GM23338 (cell line): ENCODE results near the gene GRID1. TPM values are rescaled to one million over a fixed set of nuclear protein-coding genes. Genes with fewer than 3 reads are reported as not detected.

Source experiments
- ATAC-seq: fragments of 200-7000 bp; cut with Tn5 transposase; 3 replicates; pipeline ENCODE4 v1.9.1; 2020
- DNase-seq: peaks from one replicate; pipeline ENCODE4 v3.0.0-alpha.2; 2015; ENCODE audit warnings: low spot score
- H2AFZ ChIP-seq: fragments of 200-600 bp; sonication (generic); 2 replicates; pipeline ENCODE4 v1.8.0; 2016; ENCODE audit warnings: antibody characterized with exemption, mild to moderate bottlenecking, moderate library complexity
- H3F3A ChIP-seq: fragments of 200-600 bp; sonication (generic); replicated peaks from 2 replicates; pipeline ENCODE4 v1.8.0; 2017; ENCODE audit warnings: antibody characterized with exemption, mixed run types, low read depth
- H3K27ac ChIP-seq: fragments of 200-600 bp; sonication (generic); 2 replicates; pipeline ENCODE4 v1.6.1; 2016; ENCODE audit warnings: low read depth
- H3K27me3 ChIP-seq: fragments of 200-600 bp; sonication (generic); 2 replicates; pipeline ENCODE4 v1.8.0; 2016; ENCODE audit warnings: mild to moderate bottlenecking, mixed run types, moderate library complexity; ENCODE audit not compliant: insufficient read depth
- H3K36me3 ChIP-seq: fragments of 200-600 bp; sonication (generic); 2 replicates; pipeline ENCODE4 v1.8.0; 2016; ENCODE audit warnings: mild to moderate bottlenecking; ENCODE audit not compliant: insufficient read depth
- H3K4me1 ChIP-seq: fragments of 200-600 bp; sonication (generic); 2 replicates; pipeline ENCODE4 v1.8.0; 2016; ENCODE audit warnings: mild to moderate bottlenecking, moderate library complexity; ENCODE audit not compliant: insufficient read depth
- H3K4me2 ChIP-seq: fragments of 200-600 bp; sonication (generic); 2 replicates; pipeline ENCODE4 v1.7.1; 2017; ENCODE audit warnings: mixed run types
- H3K4me3 ChIP-seq: fragments of 200-600 bp; sonication (generic); 2 replicates; pipeline ENCODE4 v1.6.1; 2016; ENCODE audit warnings: mixed run types
- H3K79me2 ChIP-seq: fragments of 200-600 bp; sonication (generic); replicated peaks from 2 replicates; pipeline ENCODE4 v1.8.0; 2017; ENCODE audit warnings: mild to moderate bottlenecking; ENCODE audit not compliant: insufficient read depth
- H3K9me2 ChIP-seq: fragments of 200-600 bp; sonication (generic); 2 replicates; pipeline ENCODE4 v1.8.0; 2017; ENCODE audit not compliant: insufficient read depth
- H4K20me1 ChIP-seq: fragments of 200-600 bp; sonication (generic); replicated peaks from 2 replicates; pipeline ENCODE4 v1.8.0; 2017; ENCODE audit warnings: mild to moderate bottlenecking; ENCODE audit not compliant: insufficient read depth
- H3K27ac Mint-ChIP-seq: 2 replicates; pipeline ENCODE4 v1.8.0; 2020; ENCODE audit warnings: inconsistent platforms, mild to moderate bottlenecking, moderate library complexity, mixed read lengths
- H3K27me3 Mint-ChIP-seq: 3 replicates; pipeline ENCODE4 v1.8.0; 2022; ENCODE audit warnings: low read depth, mild to moderate bottlenecking, moderate library complexity, mixed read lengths, inconsistent platforms; ENCODE audit not compliant: insufficient read depth, poor library complexity
- H3K36me3 Mint-ChIP-seq: 3 replicates; pipeline ENCODE4 v1.8.0; 2021; ENCODE audit warnings: low read depth, mild to moderate bottlenecking, inconsistent platforms, moderate library complexity, mixed read lengths
- H3K4me1 Mint-ChIP-seq: 3 replicates; pipeline ENCODE4 v1.8.0; 2020; ENCODE audit warnings: mild to moderate bottlenecking, inconsistent platforms, mixed read lengths
- H3K4me3 Mint-ChIP-seq: 3 replicates; pipeline ENCODE4 v1.8.0; 2021; ENCODE audit warnings: moderate library complexity, mild to moderate bottlenecking, inconsistent platforms, mixed read lengths
- H3K9me3 Mint-ChIP-seq: 3 replicates; pipeline ENCODE4 v1.8.0; 2020; ENCODE audit warnings: moderate library complexity, mild to moderate bottlenecking, inconsistent platforms, mixed read lengths
- CREB1 ChIP-seq: fragments of 250-450 bp; sonication (Bioruptor Pico); IDR thresholded peaks from 2 replicates; pipeline ENCODE4 v1.5.0; 2020; ENCODE audit warnings: low read depth, mild to moderate bottlenecking, moderate library complexity
- EZH2 ChIP-seq: fragments of 200-600 bp; sonication (generic); IDR thresholded peaks from one replicate; pipeline ENCODE4 v1.8.0; 2017; ENCODE audit warnings: antibody characterized with exemption, mild to moderate bottlenecking, low read depth; ENCODE audit not compliant: unreplicated experiment
- EZH2phosphoT487 ChIP-seq: fragments of 200-600 bp; sonication (generic); IDR thresholded peaks from one replicate; pipeline ENCODE4 v1.8.1; 2018; ENCODE audit warnings: antibody characterized with exemption; ENCODE audit not compliant: unreplicated experiment
- JUNB ChIP-seq: IDR thresholded peaks from one replicate; pipeline ENCODE4 v1.6.1; 2016; ENCODE audit warnings: antibody characterized with exemption; ENCODE audit not compliant: unreplicated experiment
- NANOG ChIP-seq: IDR thresholded peaks from 2 replicates; pipeline ENCODE4 v1.6.1; 2016; ENCODE audit warnings: antibody characterized with exemption, borderline replicate concordance
- POLR2AphosphoS5 ChIP-seq: IDR thresholded peaks from 2 replicates; pipeline ENCODE4 v1.6.1; 2016; ENCODE audit warnings: antibody characterized with exemption, low read depth
- STAT1 ChIP-seq: IDR thresholded peaks from one replicate; pipeline ENCODE4 v1.6.1; 2016; ENCODE audit warnings: antibody characterized with exemption; ENCODE audit not compliant: unreplicated experiment
- ZNF114 ChIP-seq: fragments of 250-450 bp; sonication (Bioruptor Pico); IDR thresholded peaks from 2 replicates; pipeline ENCODE4 v1.5.0; 2020; ENCODE audit warnings: mild to moderate bottlenecking, moderate library complexity
- ZNF331 ChIP-seq: fragments of 250-450 bp; sonication (Bioruptor Pico); IDR thresholded peaks from 2 replicates; pipeline ENCODE4 v1.5.0; 2020; ENCODE audit warnings: low read depth, mild to moderate bottlenecking, moderate library complexity
- polyA plus RNA-seq: library from polyadenylated mRNA; unstranded; fragments of >200 nt; fragmentation: Nextera tagmentation; extraction: Ambion mirVana; gene quantifications from 2 replicates; pipeline ENCODE4 v1.2.1, GENCODE V29; 2016
- total RNA-seq: library from RNA; depleted of rRNA; stranded (reverse); fragments of >200 nt; shearing (Covaris generic); gene quantifications from 2 replicates; pipeline ENCODE4 v1.2.3, GENCODE V29; 2014
- TF ChIP-seq, protein P1 (sequence below): IDR thresholded peaks from 2 replicates; pipeline ENCODE4 v1.6.1; 2016; ENCODE audit warnings: antibody characterized with exemption
- TF ChIP-seq, protein P2 (sequence below), 2 experiments: fragments of 200-600 bp in 1 of 2; sonication (generic) in 1 of 2; conservative IDR thresholded peaks; 2 replicates each; pipeline versions ENCODE4 v1.5.1 to v1.6.1; 2016 to 2017; ENCODE audit warnings: antibody characterized with exemption in 2 of 2, low read depth in 2 of 2, mild to moderate bottlenecking in 2 of 2, moderate library complexity in 1 of 2
- TF ChIP-seq, protein P3 (sequence below): IDR thresholded peaks from one replicate; pipeline ENCODE4 v1.6.1; 2018; ENCODE audit warnings: antibody characterized with exemption; ENCODE audit not compliant: unreplicated experiment
- TF ChIP-seq, protein P4 (sequence below): fragments of 250-450 bp; sonication (Bioruptor Pico); IDR thresholded peaks from 2 replicates; pipeline ENCODE4 v1.5.0; 2020; ENCODE audit warnings: mild to moderate bottlenecking, moderate library complexity

Gene GRID1
- total and polyA plus RNA-seq, 2 experiments from 2014 or later: 0.14 to 0.15 TPM

DNA sequence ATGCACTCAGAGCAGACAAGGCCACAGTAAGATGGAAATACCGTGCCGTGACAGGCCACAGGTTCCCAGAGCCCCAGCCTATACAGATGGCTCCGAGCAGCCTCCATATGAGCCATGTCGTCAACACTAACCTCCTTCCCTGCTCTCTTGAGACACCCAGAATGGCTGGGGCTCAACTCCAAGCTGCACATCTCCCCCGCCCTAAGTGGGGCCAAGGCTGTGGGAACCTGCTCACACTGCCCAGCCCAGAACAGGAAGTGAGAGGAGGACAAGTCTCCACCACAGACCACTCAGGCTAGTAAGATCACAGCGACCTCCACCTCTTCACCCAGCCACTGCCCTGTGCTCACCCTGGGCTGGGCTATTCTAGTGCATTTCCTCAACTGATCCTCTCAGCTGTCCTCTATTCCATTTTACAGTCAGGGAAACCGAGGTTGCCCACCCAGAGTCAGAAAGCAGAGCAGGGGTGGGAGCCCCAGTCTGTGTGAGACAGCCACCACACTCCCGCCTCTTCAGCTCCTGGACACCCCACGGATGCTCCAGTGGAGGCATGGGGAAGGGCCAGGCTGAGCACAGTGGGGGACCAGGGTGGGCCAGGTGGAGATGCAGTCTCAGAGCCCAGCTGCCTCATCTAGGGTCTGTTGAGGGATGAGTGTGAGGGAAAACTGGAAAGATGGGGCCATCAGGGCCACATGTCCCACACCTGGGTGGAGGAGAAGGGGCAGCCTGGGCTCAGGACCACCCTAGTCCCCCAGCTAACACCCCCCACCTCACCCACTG is 11.6 kb downstream of the GRID1 start:
- ATAC-seq (no peak), DNase-seq (no peak)
- H3K36me3 ChIP-seq: no peaks in the 10 kb centered on the region
- H3K4me1 ChIP-seq: no peaks in the 10 kb centered on the region
- Mint-ChIP-seq H3K36me3 (no peaks in the 10 kb centered on the region), H3K9me3 (no peaks in the 10 kb centered on the region), H3K4me3 (no peak overlapping the region), H3K4me1 (no peaks in the 10 kb centered on the region; the same call in 2 of the 3 replicates), H3K27ac (no peak overlapping the region), H3K27me3 (peaks cover 10% of the 10 kb centered on the region)
- H3F3A ChIP-seq: no peaks in the 10 kb centered on the region
- TF ChIP-seq CREB1 (no peak), STAT1 (no peak), POLR2AphosphoS5 (no peak), NANOG (no peak), ZNF114 (no peak), ZNF331 (CRISPR knock-in tag) (no peak), EZH2phosphoT487 (no peak), EZH2 (no peak), JUNB (no peak)
- TF ChIP-seq, protein P1, sequence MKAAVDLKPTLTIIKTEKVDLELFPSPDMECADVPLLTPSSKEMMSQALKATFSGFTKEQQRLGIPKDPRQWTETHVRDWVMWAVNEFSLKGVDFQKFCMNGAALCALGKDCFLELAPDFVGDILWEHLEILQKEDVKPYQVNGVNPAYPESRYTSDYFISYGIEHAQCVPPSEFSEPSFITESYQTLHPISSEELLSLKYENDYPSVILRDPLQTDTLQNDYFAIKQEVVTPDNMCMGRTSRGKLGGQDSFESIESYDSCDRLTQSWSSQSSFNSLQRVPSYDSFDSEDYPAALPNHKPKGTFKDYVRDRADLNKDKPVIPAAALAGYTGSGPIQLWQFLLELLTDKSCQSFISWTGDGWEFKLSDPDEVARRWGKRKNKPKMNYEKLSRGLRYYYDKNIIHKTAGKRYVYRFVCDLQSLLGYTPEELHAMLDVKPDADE: no peak
- TF ChIP-seq, protein P2, sequence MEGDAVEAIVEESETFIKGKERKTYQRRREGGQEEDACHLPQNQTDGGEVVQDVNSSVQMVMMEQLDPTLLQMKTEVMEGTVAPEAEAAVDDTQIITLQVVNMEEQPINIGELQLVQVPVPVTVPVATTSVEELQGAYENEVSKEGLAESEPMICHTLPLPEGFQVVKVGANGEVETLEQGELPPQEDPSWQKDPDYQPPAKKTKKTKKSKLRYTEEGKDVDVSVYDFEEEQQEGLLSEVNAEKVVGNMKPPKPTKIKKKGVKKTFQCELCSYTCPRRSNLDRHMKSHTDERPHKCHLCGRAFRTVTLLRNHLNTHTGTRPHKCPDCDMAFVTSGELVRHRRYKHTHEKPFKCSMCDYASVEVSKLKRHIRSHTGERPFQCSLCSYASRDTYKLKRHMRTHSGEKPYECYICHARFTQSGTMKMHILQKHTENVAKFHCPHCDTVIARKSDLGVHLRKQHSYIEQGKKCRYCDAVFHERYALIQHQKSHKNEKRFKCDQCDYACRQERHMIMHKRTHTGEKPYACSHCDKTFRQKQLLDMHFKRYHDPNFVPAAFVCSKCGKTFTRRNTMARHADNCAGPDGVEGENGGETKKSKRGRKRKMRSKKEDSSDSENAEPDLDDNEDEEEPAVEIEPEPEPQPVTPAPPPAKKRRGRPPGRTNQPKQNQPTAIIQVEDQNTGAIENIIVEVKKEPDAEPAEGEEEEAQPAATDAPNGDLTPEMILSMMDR (conservative IDR thresholded peaks at IDR 0.05; ENCODE audit: low read depth in 2 of 2): no peak
- TF ChIP-seq, protein P3, sequence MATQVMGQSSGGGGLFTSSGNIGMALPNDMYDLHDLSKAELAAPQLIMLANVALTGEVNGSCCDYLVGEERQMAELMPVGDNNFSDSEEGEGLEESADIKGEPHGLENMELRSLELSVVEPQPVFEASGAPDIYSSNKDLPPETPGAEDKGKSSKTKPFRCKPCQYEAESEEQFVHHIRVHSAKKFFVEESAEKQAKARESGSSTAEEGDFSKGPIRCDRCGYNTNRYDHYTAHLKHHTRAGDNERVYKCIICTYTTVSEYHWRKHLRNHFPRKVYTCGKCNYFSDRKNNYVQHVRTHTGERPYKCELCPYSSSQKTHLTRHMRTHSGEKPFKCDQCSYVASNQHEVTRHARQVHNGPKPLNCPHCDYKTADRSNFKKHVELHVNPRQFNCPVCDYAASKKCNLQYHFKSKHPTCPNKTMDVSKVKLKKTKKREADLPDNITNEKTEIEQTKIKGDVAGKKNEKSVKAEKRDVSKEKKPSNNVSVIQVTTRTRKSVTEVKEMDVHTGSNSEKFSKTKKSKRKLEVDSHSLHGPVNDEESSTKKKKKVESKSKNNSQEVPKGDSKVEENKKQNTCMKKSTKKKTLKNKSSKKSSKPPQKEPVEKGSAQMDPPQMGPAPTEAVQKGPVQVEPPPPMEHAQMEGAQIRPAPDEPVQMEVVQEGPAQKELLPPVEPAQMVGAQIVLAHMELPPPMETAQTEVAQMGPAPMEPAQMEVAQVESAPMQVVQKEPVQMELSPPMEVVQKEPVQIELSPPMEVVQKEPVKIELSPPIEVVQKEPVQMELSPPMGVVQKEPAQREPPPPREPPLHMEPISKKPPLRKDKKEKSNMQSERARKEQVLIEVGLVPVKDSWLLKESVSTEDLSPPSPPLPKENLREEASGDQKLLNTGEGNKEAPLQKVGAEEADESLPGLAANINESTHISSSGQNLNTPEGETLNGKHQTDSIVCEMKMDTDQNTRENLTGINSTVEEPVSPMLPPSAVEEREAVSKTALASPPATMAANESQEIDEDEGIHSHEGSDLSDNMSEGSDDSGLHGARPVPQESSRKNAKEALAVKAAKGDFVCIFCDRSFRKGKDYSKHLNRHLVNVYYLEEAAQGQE: no peak
- TF ChIP-seq, protein P4, sequence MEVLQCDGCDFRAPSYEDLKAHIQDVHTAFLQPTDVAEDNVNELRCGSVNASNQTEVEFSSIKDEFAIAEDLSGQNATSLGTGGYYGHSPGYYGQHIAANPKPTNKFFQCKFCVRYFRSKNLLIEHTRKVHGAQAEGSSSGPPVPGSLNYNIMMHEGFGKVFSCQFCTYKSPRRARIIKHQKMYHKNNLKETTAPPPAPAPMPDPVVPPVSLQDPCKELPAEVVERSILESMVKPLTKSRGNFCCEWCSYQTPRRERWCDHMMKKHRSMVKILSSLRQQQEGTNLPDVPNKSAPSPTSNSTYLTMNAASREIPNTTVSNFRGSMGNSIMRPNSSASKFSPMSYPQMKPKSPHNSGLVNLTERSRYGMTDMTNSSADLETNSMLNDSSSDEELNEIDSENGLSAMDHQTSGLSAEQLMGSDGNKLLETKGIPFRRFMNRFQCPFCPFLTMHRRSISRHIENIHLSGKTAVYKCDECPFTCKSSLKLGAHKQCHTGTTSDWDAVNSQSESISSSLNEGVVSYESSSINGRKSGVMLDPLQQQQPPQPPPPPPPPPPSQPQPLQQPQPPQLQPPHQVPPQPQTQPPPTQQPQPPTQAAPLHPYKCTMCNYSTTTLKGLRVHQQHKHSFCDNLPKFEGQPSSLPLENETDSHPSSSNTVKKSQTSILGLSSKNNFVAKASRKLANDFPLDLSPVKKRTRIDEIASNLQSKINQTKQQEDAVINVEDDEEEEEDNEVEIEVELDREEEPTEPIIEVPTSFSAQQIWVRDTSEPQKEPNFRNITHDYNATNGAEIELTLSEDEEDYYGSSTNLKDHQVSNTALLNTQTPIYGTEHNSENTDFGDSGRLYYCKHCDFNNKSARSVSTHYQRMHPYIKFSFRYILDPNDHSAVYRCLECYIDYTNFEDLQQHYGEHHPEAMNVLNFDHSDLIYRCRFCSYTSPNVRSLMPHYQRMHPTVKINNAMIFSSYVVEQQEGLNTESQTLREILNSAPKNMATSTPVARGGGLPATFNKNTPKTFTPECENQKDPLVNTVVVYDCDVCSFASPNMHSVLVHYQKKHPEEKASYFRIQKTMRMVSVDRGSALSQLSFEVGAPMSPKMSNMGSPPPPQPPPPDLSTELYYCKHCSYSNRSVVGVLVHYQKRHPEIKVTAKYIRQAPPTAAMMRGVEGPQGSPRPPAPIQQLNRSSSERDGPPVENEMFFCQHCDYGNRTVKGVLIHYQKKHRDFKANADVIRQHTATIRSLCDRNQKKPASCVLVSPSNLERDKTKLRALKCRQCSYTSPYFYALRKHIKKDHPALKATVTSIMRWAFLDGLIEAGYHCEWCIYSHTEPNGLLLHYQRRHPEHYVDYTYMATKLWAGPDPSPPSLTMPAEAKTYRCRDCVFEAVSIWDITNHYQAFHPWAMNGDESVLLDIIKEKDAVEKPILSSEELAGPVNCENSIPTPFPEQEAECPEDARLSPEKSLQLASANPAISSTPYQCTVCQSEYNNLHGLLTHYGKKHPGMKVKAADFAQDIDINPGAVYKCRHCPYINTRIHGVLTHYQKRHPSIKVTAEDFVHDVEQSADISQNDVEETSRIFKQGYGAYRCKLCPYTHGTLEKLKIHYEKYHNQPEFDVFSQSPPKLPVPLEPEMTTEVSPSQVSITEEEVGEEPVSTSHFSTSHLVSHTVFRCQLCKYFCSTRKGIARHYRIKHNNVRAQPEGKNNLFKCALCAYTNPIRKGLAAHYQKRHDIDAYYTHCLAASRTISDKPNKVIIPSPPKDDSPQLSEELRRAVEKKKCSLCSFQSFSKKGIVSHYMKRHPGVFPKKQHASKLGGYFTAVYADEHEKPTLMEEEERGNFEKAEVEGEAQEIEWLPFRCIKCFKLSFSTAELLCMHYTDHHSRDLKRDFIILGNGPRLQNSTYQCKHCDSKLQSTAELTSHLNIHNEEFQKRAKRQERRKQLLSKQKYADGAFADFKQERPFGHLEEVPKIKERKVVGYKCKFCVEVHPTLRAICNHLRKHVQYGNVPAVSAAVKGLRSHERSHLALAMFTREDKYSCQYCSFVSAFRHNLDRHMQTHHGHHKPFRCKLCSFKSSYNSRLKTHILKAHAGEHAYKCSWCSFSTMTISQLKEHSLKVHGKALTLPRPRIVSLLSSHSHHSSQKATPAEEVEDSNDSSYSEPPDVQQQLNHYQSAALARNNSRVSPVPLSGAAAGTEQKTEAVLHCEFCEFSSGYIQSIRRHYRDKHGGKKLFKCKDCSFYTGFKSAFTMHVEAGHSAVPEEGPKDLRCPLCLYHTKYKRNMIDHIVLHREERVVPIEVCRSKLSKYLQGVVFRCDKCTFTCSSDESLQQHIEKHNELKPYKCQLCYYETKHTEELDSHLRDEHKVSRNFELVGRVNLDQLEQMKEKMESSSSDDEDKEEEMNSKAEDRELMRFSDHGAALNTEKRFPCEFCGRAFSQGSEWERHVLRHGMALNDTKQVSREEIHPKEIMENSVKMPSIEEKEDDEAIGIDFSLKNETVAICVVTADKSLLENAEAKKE: no peak
- no peaks in the 10 kb centered on the region for H4K20me1 ChIP-seq
- H2AFZ ChIP-seq: no peak overlapping the region
- H3K9me2 ChIP-seq: no peaks in the 10 kb centered on the region
- no peak overlapping the region for H3K4me2 ChIP-seq
- H3K4me3 ChIP-seq: no peak overlapping the region
- H3K27me3 ChIP-seq: peaks cover 4% of the 10 kb centered on the region; the same call in 1 of the 2 replicates
- H3K79me2 ChIP-seq: no peaks in the 10 kb centered on the region
- no peak overlapping the region for H3K27ac ChIP-seq
